GM10248 (cell line): Measurements from ENCODE around the gene USP49.
A peak's percentile ranks its signal among the peaks of the same experiment; 100 is the strongest.

Source experiments
- CTCF ChIA-PET: fragments of 300-600 bp; sonication (Branson Sonifier 250); formaldehyde crosslinking; extraction: SDS; loops from one replicate; lab custom pipeline; 2021; ENCODE audit warnings: antibody characterized with exemption; lab: Yijun Ruan, JAX
- POLR2A ChIA-PET: fragments of 350-650 bp; sonication (Branson Sonifier 250); formaldehyde crosslinking; extraction: SDS; loops from one replicate; lab custom pipeline; 2020; ENCODE audit warnings: antibody characterized with exemption; lab: Yijun Ruan, JAX
- DNase-seq: peaks from one replicate; pipeline ENCODE4 v3.0.0; 2012; ENCODE audit errors: extremely low spot score
- CTCF ChIP-seq: IDR thresholded peaks from 2 replicates; pipeline ENCODE4 v1.5.1; 2012; ENCODE audit warnings: mild to moderate bottlenecking, low read depth; ENCODE audit errors: extremely low read depth, missing control alignments, control extremely low read depth

Gene USP49

GRCh38 chr6:41940759-41941279, 45.6 kb upstream of the USP49 start:
- ChIA-PET POLR2A (no interaction called here), CTCF (interaction anchor here (2.1 to 6.8 kb wide), 5 partner anchors 12 to 154 kb away, joined by 12 to 57 read pairs (median 42); partner anchors contain the start of genes BYSL, MED20 and TOMM6)
- no peak for TF ChIP-seq CTCF
- peak; percentile 40 for DNase-seq

GRCh38 chr6:41939848-41940758, 44.9 kb upstream of the USP49 start:
- no peak for DNase-seq
- no peak for TF ChIP-seq CTCF
- POLR2A ChIA-PET = no interaction called here
- CTCF ChIA-PET = interaction anchor here (1.0 to 6.8 kb wide), 7 partner anchors 11 to 153 kb away, joined by 3 to 57 read pairs (median 21); partner anchors contain the start of genes BYSL, MED20 and TOMM6

GRCh38 chr6:41939176-41939847, 44.1 kb upstream of the USP49 start:
- no peak for DNase-seq
- ChIA-PET POLR2A (no interaction called here), CTCF (interaction anchor here (1.0 to 6.8 kb wide), 8 partner anchors 10 to 153 kb away, joined by 3 to 57 read pairs (median 13); partner anchors contain the start of genes BYSL, MED20 and TOMM6)
- TF ChIP-seq CTCF = no peak

- ChIA-PET CTCF (interaction anchor here (1.3 to 6.8 kb wide), 7 partner anchors 9 to 152 kb away, joined by 3 to 57 read pairs (median 21); partner anchors contain the start of genes BYSL, MED20 and TOMM6), POLR2A (interaction anchor here (0.6 kb wide), 1 partner anchor 1062 kb away, joined by 3 read pairs; no protein-coding TSS in a partner anchor)
- no peak for DNase-seq
- TF ChIP-seq CTCF = no peak
Observed at GRCh38 chr6:41938590-41939175, 43.5 kb upstream of the USP49 start.

GRCh38 chr6:41937861-41938574, 42.8 kb upstream of the USP49 start:
- ChIA-PET POLR2A (interaction anchor here (0.6 kb wide), 1 partner anchor 1062 kb away, joined by 3 read pairs; no protein-coding TSS in a partner anchor), CTCF (interaction anchor here (0.7 to 6.8 kb wide), 8 partner anchors 9 to 151 kb away, joined by 3 to 57 read pairs (median 14); partner anchors contain the start of genes BYSL, MED20 and TOMM6)
- DNase-seq = no peak
- TF ChIP-seq CTCF = no peak
